Suprapubic skin (tissue), 4 donors: ENCODE results near the gene SRF. TPM values are rescaled to one million over a fixed set of nuclear protein-coding genes. Genes with fewer than 3 reads are reported as not detected.

Experiments
- DNase-seq, 2 donors: peaks; one replicate each; pipeline ENCODE4 v3.0.0-alpha.2; 2019; ENCODE audit warnings: low spot score in 2 of 2
- H3K27ac ChIP-seq: fragments of 200-600 bp; sonication (generic); one replicate; pipeline ENCODE4 v1.5.1; 2019
- H3K27me3 ChIP-seq: fragments of 200-600 bp; sonication (generic); one replicate; pipeline ENCODE4 v1.5.1; 2019
- H3K36me3 ChIP-seq: fragments of 200-600 bp; sonication (generic); one replicate; pipeline ENCODE4 v1.5.1; 2019
- H3K4me1 ChIP-seq: fragments of 200-600 bp; sonication (generic); one replicate; pipeline ENCODE4 v1.5.1; 2019
- H3K4me3 ChIP-seq: fragments of 200-600 bp; sonication (generic); one replicate; pipeline ENCODE4 v1.5.1; 2019; ENCODE audit warnings: mild to moderate bottlenecking
- H3K9me3 ChIP-seq: fragments of 200-600 bp; sonication (generic); one replicate; pipeline ENCODE4 v1.5.1; 2019
- EP300 ChIP-seq: sonication (generic); formaldehyde crosslinking; IDR thresholded peaks from one replicate; pipeline ENCODE4 v1.6.1; 2017; ENCODE audit warnings: antibody characterized with exemption
- POLR2A ChIP-seq, 2 donors: fragments of 450-650 bp; IDR thresholded peaks; one replicate each; pipeline ENCODE4 v1.6.1; 2017; ENCODE audit warnings: antibody characterized with exemption in 2 of 2, mild to moderate bottlenecking in 2 of 2, moderate library complexity in 2 of 2
- POLR2AphosphoS5 ChIP-seq, 3 donors: sonication (generic); formaldehyde crosslinking; IDR thresholded peaks; one replicate each; pipeline ENCODE4 v1.6.1; 2017; ENCODE audit warnings: antibody characterized with exemption in 3 of 3
- WGBS: methylation state at CpG from one replicate; pipeline ENCODE4 v1.1.5; 2018; 5-methylcytosine and 5-hydroxymethylcytosine counted together
- total RNA-seq, 4 donors: library from RNA; depleted of rRNA; stranded (reverse); fragments of >200 nt; gene quantifications; one replicate each; pipeline ENCODE4 v1.1.0, GENCODE V29; 2016
- TF ChIP-seq, protein P1 (sequence below), 2 donors: fragments of 200-600 bp in 1 of 2; fragments of 450-650 bp in 1 of 2; sonication (generic) in 1 of 2; IDR thresholded peaks; one replicate each; pipeline ENCODE4 v1.5.1; 2016 to 2019; ENCODE audit warnings: antibody characterized with exemption in 2 of 2, mild to moderate bottlenecking in 1 of 2, moderate library complexity in 1 of 2

SRF gene
- total RNA-seq, 4 donors from 2014 or later = 19.6 to 33.2 (median 28.9) TPM

- H3K36me3 ChIP-seq = peaks cover 40% of the 10 kb centered on the region
- no peak overlapping the region for H3K27ac ChIP-seq
- peaks cover 42% of the 10 kb centered on the region for H3K4me1 ChIP-seq
- H3K27me3 ChIP-seq = no peaks in the 10 kb centered on the region
- TF ChIP-seq POLR2A (IDR thresholded peaks at IDR 0.05) (no peak), EP300 (no peak), POLR2AphosphoS5 (IDR thresholded peaks at IDR 0.05) (no peak)
- TF ChIP-seq, protein P1, sequence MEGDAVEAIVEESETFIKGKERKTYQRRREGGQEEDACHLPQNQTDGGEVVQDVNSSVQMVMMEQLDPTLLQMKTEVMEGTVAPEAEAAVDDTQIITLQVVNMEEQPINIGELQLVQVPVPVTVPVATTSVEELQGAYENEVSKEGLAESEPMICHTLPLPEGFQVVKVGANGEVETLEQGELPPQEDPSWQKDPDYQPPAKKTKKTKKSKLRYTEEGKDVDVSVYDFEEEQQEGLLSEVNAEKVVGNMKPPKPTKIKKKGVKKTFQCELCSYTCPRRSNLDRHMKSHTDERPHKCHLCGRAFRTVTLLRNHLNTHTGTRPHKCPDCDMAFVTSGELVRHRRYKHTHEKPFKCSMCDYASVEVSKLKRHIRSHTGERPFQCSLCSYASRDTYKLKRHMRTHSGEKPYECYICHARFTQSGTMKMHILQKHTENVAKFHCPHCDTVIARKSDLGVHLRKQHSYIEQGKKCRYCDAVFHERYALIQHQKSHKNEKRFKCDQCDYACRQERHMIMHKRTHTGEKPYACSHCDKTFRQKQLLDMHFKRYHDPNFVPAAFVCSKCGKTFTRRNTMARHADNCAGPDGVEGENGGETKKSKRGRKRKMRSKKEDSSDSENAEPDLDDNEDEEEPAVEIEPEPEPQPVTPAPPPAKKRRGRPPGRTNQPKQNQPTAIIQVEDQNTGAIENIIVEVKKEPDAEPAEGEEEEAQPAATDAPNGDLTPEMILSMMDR (IDR thresholded peaks at IDR 0.05) = no peak
- WGBS = 78% methylated on average over 7 of the region's 7 CpGs
- H3K4me3 ChIP-seq = no peak overlapping the region
- H3K9me3 ChIP-seq = no peaks in the 10 kb centered on the region
- DNase-seq = no peak
These were observed 9.0 kb downstream of the SRF start for GRCh38 chr6:43180058-43180457.

DNA sequence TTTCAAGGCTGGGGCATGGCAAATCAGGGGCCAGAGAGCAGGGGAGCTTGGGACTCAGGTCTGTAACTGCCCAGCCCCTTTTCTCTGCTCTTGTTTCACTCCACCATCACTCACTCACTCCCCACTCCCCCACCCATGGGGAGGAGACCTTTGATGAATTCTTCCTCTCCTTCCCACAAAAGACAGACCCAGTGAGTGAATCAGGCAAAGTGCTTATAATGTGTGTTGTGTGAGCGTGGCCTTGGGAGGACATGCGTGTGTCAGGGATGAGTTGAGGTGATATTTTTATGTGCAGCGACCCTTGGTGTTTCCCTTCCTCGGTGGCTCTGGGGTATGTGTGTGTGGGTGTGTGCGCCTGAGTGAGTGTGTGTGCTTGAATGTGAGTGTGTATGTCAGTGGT lies 9.9 kb downstream of the SRF start:
- no peak overlapping the region for H3K27ac ChIP-seq
- no peak overlapping the region for H3K4me3 ChIP-seq
- peaks cover 48% of the 10 kb centered on the region for H3K4me1 ChIP-seq
- peaks cover 42% of the 10 kb centered on the region for H3K36me3 ChIP-seq
- TF ChIP-seq EP300 (no peak), POLR2A (IDR thresholded peaks at IDR 0.05) (no peak), POLR2AphosphoS5 (IDR thresholded peaks at IDR 0.05) (no peak)
- TF ChIP-seq, protein P1 (IDR thresholded peaks at IDR 0.05) = no peak
- no peaks in the 10 kb centered on the region for H3K27me3 ChIP-seq
- DNase-seq = no peak
- 64% methylated on average over 5 of the region's 5 CpGs for WGBS
- H3K9me3 ChIP-seq = no peaks in the 10 kb centered on the region

GRCh38 chr6:43181621-43181941 lies 10.5 kb downstream of the SRF start:
- Histone ChIP-seq H3K4me1 (peaks cover 54% of the 10 kb centered on the region), H3K4me3 (peak overlapping the region; percentile 79), H3K36me3 (peaks cover 41% of the 10 kb centered on the region), H3K9me3 (no peaks in the 10 kb centered on the region), H3K27me3 (no peaks in the 10 kb centered on the region), H3K27ac (peak overlapping the region; percentile 81)
- WGBS = 45% methylated on average over 9 of the region's 9 CpGs
- DNase-seq = no peak
- TF ChIP-seq, protein P1 (IDR thresholded peaks at IDR 0.05) = no peak
- TF ChIP-seq EP300 (no peak), POLR2AphosphoS5 (IDR thresholded peaks at IDR 0.05) (no peak), POLR2A (IDR thresholded peaks at IDR 0.05) (no peak)

DNA sequence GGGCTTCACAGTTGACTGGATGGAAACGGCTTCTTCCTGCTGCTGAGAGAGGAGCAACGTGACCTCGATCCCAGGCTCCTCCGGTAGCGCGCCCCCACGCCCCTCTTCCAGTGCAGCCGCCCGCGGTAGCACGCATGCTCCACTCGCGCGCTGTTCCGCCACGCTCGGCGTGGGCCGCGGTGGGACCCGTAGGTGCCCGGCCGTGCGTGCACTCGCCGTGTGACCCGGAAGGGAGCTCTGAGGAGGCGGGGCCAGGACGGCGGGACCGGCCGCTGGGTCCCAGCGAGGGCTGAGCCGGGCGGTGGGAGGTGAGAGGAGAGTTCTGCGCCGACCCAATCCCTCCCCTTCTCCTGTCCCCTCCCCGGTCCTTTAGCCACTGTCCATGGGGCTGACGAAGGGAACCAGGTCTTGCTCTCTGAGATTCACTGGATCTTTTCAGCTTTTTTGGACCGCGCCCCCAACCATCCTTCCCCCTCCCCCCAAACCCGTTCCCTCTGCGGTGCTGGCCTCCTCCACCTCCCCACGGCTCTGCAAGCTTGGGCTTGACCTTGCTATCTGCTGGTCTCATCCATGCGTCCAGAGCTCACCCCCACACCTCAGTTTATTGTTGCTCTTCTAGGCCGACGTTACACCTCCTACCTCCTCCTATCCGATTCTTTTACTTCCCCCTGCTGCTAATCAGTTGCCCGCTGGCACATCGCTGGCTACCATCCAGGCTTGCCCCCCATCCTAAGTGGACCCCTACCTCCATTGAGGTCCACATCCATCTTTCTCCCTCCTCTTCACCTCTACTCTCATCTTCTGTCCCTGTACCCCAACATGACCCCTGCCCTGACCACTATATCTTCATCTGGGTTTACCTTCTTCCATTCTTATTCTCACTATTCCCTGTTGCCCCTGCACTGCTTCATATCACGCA lies 11.1 kb downstream of the SRF start, which contains the start of gene CUL9:
TSS of gene CUL9 (plus strand) at position 255 of the 919 bp plus-strand sequence. CDS start 2,115 bp downstream, outside the sequence.
- TF ChIP-seq POLR2AphosphoS5 (IDR thresholded peaks at IDR 0.05) (peak in 2 of 3 donors; percentile 74 to 97), EP300 (no peak), POLR2A (IDR thresholded peaks at IDR 0.05) (peak in 1 of 2 donors; percentile 45)
- TF ChIP-seq, protein P1 (IDR thresholded peaks at IDR 0.05) = no peak
- peaks cover 59% of the 10 kb centered on the region for H3K4me1 ChIP-seq
- DNase-seq = peak; percentile 91
- peak within 1 kb of the TSS; percentile 79 for H3K4me3 ChIP-seq
- H3K27ac ChIP-seq = peak within 1 kb of the TSS; percentile 81
- 2% methylated on average over 23 of the region's 51 CpGs for WGBS
- peaks cover 43% of the 10 kb centered on the region for H3K36me3 ChIP-seq
- no peaks in the 10 kb centered on the region for H3K9me3 ChIP-seq
- H3K27me3 ChIP-seq = no peaks in the 10 kb centered on the region

- WGBS = 94% methylated on average over 4 of the region's 4 CpGs
These were observed 12.4 kb downstream of the SRF start for GRCh38 chr6:43183441-43183840.

More at GRCh38 chr6:43183441-43183840, 12.4 kb downstream of the SRF start:
- Histone ChIP-seq H3K27ac (no peak overlapping the region), H3K27me3 (no peaks in the 10 kb centered on the region), H3K9me3 (no peaks in the 10 kb centered on the region), H3K4me3 (no peak overlapping the region), H3K4me1 (peaks cover 67% of the 10 kb centered on the region), H3K36me3 (peaks cover 47% of the 10 kb centered on the region)
- TF ChIP-seq POLR2AphosphoS5 (IDR thresholded peaks at IDR 0.05) (no peak), EP300 (no peak), POLR2A (IDR thresholded peaks at IDR 0.05) (no peak)
- TF ChIP-seq, protein P1 (IDR thresholded peaks at IDR 0.05) = no peak
- no peak for DNase-seq
